ENCODE results near the gene NPLOC4.

NPLOC4 gene

DNA sequence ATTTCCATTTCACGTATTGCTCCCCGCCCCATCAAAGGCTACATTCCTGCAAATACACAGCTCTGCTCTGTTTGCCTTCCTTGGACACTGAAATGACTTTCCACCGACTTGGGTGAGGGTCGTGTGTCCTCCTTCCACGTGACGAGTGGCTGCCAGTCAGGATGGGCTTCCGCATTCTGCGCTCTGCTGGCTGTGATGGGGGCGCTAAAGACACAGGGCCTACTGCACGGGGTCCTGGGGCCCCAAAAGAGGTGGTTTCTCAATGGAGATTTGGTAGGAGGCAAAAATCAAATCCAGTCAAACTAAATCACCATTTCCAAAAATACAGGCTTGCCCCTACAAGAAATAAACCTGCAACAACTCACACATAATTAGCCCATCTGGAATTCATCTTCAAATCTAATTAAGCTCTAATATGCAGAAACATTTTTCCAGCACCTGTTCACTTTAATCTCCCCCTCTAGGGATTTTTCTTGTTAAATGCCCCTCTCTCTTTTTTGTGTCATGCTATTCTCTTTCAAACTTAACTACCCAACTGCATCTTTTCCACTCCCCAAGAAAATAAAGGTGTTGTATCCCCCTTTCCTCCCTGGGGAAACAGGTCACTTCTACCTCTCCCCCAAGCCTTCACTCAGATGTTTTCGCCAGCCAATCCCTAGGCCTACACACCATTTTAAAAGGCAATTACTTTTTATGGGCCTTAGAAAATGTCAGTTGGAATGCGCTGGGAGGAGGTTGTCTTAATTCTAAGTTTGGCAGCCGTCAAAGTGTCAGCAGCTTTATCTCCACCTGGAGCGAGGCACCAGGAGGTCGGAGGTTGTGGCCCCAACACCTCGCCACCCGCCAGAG is 62.9 kb downstream of the NPLOC4 start:
- no peak for DNase-seq (ENCODE audit: low read depth)
- H3K4me3 ChIP-seq (ENCODE audit: control insufficient read depth, low read depth, low read length) = no peak overlapping the region
- TF ChIP-seq, protein P1, sequence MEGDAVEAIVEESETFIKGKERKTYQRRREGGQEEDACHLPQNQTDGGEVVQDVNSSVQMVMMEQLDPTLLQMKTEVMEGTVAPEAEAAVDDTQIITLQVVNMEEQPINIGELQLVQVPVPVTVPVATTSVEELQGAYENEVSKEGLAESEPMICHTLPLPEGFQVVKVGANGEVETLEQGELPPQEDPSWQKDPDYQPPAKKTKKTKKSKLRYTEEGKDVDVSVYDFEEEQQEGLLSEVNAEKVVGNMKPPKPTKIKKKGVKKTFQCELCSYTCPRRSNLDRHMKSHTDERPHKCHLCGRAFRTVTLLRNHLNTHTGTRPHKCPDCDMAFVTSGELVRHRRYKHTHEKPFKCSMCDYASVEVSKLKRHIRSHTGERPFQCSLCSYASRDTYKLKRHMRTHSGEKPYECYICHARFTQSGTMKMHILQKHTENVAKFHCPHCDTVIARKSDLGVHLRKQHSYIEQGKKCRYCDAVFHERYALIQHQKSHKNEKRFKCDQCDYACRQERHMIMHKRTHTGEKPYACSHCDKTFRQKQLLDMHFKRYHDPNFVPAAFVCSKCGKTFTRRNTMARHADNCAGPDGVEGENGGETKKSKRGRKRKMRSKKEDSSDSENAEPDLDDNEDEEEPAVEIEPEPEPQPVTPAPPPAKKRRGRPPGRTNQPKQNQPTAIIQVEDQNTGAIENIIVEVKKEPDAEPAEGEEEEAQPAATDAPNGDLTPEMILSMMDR (IDR thresholded peaks at IDR 0.05; ENCODE audit: control insufficient read depth, insufficient read depth, low read depth, low read length, missing control alignments) = no peak

GRCh38 chr17:81572563-81573168 is 64.2 kb downstream of the NPLOC4 start:
- TF ChIP-seq, protein P1 (IDR thresholded peaks at IDR 0.05; ENCODE audit: control insufficient read depth, insufficient read depth, low read depth, low read length, missing control alignments) = no peak
- no peak for DNase-seq (ENCODE audit: low read depth)
- no peak overlapping the region for H3K4me3 ChIP-seq (ENCODE audit: control insufficient read depth, low read depth, low read length)

DNA sequence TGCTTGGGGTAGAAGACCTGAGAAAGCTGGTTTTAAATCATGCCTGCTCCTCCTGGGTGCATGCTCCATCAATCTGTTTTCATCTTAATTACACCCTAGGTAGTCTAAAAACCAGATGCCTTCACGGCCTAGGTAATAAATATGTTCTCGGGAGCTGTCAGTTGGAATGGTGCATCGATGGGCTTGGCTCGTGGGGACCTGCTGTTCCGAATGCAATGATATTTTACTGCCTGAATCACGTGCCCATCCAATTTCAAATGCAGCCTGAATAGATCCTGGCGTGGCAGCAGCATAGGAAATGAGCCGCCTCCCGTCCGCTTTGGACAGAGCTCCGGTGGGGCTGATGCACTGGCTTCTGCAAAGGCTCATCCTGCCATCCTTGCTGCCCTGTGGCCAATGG is 65.9 kb downstream of the NPLOC4 start:
- TF ChIP-seq, protein P1 (IDR thresholded peaks at IDR 0.05; ENCODE audit: control insufficient read depth, insufficient read depth, low read depth, low read length, missing control alignments) = no peak
- no peak overlapping the region for H3K4me3 ChIP-seq (ENCODE audit: control insufficient read depth, low read depth, low read length)
- DNase-seq (ENCODE audit: low read depth) = no peak

- TF ChIP-seq, protein P1 (IDR thresholded peaks at IDR 0.05; ENCODE audit: control insufficient read depth, insufficient read depth, low read depth, low read length, missing control alignments) = no peak
- H3K4me3 ChIP-seq (ENCODE audit: control insufficient read depth, low read depth, low read length) = no peak overlapping the region
- DNase-seq (ENCODE audit: low read depth) = no peak
Observed at GRCh38 chr17:81569986-81570514, 66.9 kb downstream of the NPLOC4 start.

DNA sequence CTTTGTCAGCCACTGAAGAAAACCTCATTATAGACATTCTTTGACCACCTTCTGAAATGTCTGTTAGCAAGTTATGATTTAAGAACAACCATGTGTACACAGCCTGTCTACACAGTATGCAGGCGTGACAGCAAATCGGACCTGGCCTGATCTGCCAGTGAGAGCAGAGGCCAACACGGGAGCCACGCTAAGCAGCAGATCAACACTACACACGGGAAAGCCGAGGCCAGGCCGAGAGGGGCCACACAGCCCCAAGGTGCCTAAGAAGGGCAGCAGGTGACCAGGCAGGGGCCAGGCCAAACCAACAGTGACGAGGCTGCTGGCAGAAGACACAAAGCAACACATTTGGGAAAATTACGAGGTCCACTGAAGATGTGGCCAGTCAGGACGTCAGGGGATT is 68.5 kb downstream of the NPLOC4 start:
- TF ChIP-seq, protein P1 (IDR thresholded peaks at IDR 0.05; ENCODE audit: control insufficient read depth, insufficient read depth, low read depth, low read length, missing control alignments) = no peak
- H3K4me3 ChIP-seq (ENCODE audit: control insufficient read depth, low read depth, low read length) = no peak overlapping the region
- DNase-seq (ENCODE audit: low read depth) = no peak

DNA sequence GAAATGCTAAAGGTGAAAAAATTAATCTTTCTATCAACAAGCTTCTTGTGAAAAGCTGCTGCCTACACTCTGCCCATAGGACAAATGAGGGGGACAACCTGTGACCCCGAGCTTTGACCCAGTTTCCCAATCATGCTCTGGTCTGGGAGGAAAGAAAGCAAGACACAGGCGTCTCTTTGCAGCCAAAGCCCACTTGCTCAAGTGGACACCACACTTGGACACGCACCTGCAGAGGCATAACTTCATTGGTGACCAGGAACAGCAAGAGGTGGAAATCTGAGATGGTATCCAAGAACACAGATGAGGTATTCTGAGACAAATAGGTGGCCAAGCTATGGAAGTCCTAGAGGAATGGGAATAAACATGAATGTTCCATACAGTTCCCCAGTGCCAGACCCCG is 69.7 kb downstream of the NPLOC4 start:
- H3K4me3 ChIP-seq (ENCODE audit: control insufficient read depth, low read depth, low read length) = no peak overlapping the region; the same call in 1 of the 2 replicates
- TF ChIP-seq, protein P1 (IDR thresholded peaks at IDR 0.05; ENCODE audit: control insufficient read depth, insufficient read depth, low read depth, low read length, missing control alignments) = no peak
- no peak for DNase-seq (ENCODE audit: low read depth)
